GM21723 (cell line): ENCODE data around the gene P4HTM.

Experiments
- ATAC-seq: cut with Tn5 transposase; IDR thresholded peaks from one replicate; pipeline ENCODE4 v1.9.1; 2021; ENCODE audit warnings: mild to moderate bottlenecking, moderate library complexity; ENCODE audit not compliant: unreplicated experiment

P4HTM gene

GRCh38 chr3:49021813-49022687 lies 32.0 kb downstream of the P4HTM start, which contains the start of gene NDUFAF3:
Gene NDUFAF3, plus strand, starts transcription at chr3:49022121. Its CDS starts 24 bp downstream, at chr3:49022145.
- ATAC-seq = peak; percentile 58

DNA sequence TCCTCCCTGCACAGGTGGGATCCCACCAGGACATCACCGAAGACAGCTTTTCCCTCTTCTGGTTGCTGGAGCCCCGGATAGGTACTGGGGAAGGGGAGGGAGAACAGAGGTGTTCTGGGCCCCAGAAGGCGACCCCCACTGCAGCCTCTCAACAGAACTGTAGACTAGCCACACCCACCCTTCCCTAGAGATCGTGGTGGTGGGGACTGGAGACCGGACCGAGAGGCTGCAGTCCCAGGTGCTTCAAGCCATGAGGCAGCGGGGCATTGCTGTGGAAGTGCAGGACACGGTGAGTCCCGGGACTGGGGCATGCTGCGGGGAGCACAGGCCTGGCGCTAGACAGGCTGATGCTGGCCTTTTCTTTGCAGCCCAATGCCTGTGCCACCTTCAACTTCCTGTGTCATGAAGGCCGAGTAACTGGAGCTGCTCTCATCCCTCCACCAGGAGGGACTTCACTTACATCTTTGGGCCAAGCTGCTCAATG lies 32.7 kb downstream of the P4HTM start:
- no peak for ATAC-seq

- ATAC-seq = no peak
Measured at GRCh38 chr3:49023775-49024174, 33.7 kb downstream of the P4HTM start.

DNA sequence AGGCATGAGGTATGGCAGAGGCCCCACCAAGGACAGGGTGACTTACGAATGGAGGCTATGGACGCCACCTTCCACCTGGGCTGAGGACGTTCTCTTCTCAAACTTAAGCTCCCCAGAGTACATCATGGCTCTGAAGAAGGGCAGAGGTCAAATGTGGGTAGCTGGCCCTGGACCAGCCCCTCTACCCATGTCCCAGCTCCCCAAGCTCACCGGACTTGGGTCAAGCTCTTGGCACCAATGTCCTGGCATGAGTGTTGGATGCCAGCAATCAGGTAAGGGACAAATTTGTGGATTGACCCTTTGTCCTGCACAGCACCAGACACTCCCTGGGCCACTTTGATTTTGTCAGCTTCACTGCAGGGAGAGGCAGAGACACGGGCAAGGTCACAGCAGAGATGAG lies 34.4 kb downstream of the P4HTM start:
- no peak for ATAC-seq

DNA sequence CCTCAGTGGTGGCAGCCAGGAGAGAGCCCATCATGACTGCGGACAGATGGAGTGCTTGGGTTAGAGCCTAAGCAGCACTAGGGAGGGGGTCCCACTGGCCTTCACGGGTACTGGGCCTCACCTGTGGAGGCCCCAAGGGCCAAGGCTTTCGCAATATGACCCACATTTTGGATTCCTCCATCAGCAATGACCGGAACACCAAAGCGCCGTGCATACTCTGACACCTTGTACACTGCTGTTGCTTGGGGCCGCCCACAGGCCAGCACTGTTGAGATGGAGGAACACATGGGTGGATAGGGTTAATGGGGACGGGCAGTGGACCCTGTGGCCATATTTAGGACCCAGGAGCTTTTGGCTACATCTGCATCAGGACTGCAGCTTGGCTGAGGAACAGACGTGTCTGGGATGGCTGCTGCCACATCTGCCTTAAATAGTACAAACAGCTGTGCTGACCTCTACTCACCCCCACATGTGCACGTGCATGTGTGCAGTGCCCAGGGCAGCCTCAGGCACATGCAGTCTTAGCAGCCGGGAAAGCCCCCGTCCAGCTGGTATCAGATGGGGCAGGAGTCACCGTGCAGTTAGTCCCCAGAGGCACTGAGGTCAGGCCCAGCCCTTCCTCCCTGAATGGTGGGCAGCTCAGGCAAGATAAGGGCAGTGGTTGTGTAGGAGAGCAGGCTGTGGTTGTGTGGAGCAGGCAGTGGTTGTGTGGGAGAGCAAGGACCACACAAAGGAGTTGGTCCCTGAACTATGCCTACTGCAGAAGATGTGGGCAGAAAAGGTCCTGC lies 35.2 kb downstream of the P4HTM start:
- ATAC-seq = no peak

DNA sequence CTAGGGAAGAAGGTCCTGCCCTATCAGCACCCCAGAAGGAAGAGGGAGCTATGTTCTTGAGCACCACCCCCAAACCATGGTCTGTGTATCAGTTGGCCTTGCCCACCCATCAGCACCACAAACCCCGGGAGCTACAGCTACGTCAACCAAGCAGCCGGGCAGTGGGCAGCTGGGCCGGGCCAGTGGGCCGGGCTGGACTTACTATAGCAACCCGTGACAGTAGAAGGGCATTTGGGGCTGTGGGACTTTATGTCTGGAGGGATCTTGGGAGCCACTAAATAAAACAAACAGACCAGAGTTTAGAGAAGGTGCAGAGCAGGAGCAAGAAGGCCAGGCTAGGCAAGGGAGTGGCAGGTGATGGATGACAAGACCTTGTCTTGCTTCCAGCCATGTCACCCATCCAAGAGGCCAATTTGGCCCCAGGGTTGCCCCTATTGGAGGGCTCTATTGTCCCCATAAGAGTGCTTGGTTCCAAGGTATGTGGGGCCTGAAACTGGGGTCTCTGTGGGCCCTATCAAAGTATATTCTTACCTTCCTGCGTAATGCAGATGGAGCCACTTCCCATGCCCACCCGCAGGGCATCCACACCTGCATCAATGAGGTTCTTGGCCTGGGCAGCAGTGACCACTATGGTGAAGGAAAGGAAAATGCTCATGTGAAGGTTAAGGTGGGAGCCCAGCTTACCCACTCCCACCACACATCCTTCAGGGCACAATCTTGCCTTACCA lies 35.9 kb downstream of the P4HTM start:
- ATAC-seq = no peak

DNA sequence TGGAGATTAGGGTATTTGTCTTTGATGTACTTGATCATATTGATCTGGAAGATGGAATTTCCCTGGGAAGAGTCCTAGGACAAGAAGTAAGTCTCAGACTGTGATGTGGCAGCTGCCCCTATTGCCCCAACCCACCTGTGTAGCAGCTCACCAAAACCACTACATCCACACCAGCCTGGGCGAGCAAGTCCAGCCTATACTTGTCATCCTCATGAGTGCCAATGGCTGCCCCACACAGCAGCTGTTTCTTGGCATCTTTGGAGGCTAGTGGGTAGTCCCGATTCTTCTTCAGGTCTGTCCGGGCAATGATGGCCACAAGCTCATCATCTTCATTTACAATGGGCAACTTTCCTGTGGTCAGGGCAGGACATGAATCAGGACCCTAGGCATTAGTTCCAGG lies 36.5 kb downstream of the P4HTM start:
- no peak for ATAC-seq

- no peak for ATAC-seq
Measured at GRCh38 chr3:49027634-49028033, 37.6 kb downstream of the P4HTM start.

DNA sequence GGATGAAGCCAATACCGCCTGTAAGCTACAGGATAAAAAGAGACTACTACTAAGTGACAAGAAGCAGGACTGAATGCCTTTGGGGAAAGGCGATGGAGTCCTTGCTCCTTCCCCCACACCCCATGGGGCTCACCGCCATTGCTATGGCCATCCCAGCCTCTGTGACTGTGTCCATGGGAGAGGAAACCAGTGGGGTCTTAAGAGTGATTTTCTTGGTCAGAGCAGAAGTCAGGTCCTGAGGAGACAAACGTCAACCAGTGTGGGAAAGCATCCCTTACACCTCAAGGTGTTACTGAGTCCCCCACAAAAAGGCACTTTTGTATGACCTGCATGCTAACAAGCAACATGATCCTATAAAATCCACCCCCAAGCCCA lies 38.2 kb downstream of the P4HTM start:
- ATAC-seq = no peak

- ATAC-seq = peak; percentile 86
Measured at GRCh38 chr3:49028673-49029562, 38.9 kb downstream of the P4HTM start, which contains the start of gene IMPDH2. Gene IMPDH2, minus strand, starts transcription at chr3:49029398. Its CDS starts 48 bp downstream, at chr3:49029350.

DNA sequence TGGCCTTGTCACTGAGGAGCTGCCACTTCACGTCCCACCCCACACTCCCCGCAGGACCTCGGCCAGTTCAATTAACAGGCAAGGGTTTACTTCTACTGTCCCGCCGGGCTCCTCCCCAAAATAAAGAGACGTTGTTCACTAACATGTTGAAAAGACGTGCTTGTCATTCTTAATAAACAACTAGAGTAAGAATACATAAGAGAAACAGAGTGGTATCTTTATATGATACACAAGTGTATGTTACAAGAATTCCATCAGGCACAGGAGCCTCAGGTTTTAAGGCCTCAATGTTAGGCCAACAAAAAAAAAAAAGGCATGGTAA lies 39.5 kb downstream of the P4HTM start:
- ATAC-seq = no peak

- no peak for ATAC-seq
Measured at GRCh38 chr3:49030321-49030720, 40.3 kb downstream of the P4HTM start.

- no peak for ATAC-seq
Measured at GRCh38 chr3:49032646-49033304, 42.7 kb downstream of the P4HTM start.

DNA sequence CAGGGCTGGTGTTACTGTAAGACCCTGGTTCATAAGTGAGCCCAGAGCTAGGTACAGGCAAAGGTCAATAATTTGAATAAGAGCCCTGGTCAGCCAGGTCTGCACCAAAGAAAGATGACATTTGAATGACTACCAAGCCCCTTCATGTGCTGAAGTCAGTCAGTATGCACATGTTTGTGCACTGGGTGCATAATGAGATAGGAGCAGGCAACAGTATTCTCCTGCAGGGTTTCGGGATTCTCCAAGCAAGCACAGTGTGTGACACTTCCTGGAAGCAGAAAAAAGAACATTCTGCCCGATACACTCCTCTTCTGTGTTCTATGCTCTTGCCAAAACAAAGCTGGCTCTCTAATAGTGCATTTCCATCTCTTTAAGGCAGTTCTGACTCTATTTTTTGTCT lies 44.6 kb downstream of the P4HTM start:
- no peak for ATAC-seq

DNA sequence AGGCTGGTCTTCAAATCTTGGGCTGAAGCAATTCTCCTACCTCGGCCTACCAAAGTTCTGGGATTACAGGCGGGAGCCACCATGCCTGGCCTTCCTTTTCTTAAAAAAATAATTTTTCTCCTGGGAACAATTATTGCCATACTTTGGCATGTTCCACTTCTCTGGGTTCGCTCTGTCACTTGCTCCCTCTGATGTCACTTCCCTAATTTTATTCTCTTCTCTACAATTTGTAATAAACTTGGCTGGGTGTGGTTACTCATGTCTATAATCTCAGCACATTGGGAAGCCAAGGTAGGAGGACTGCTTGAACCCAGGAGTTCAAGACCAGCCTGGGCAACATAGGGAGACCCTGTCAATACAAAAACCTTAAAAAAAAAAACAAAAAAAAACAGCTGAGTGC lies 45.2 kb downstream of the P4HTM start:
- ATAC-seq = no peak

DNA sequence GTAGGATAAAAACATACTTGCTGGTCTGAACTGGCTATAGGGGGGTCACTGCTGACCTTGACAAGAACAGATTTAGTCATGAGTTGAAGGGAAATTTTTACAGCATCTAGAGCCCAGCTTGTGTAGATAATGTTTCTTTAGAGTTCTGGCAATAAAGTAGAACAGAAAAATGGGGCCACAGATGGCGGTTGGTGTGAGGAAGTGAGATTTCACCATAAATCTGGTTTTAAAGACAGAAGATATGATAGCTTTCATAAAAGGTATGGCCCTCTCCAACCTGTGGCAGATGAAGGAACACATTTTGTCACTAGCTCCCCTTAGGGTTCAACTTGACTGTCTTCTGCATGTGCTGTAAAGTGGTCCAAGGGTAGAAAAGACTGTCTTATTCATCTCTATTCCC lies 63.5 kb downstream of the P4HTM start:
- no peak for ATAC-seq

GRCh38 chr3:49054344-49054862 lies 64.4 kb downstream of the P4HTM start:
- ATAC-seq = no peak
